ENCODE measurements around the gene HIPK4.
"Not testable (repeated sequence)": the region's sequence is repeated elsewhere in the genome, so short reads cannot be mapped to it uniquely, and the experiment has no call there.

The HIPK4 gene

DNA sequence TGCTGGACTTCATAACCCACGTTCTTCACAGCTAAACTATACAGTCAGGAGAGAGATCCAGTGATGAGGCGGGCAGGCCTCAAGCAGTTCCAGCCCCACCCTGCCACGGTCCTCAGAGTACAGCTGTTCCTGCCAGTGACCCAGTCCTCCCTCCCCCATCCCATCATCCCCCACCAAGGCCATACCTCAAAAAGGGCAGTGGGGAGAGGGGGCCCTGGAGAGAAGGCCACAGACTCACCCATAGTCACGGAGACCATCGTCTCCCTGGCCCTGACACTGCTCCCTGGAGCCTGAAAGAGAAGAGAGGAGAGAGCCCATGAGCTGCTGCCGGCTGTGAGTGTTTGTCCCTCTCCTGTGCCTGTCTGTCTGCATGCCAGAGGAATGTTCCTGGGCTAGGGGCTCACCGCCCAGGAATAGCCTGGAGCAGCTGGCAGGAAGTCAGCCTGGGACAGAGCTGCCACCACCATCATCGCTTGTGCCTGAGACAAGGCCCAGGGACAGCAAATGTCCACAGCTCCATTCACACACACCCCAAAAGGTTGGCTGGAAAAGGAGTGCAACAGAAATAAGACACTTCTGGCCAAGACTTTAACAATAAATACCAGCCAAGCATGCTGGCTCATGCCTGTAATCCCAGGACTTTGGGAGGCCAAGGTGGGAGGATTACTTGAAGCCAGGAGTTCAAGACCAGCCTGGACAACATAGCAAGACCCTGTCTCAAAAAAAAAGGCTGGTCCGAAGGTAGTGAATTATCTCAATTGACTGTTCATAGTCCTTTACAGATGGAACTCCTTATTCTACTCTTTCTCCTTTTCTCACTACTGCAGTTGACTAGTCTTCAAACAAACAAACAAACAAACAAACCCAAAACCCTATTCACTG, 48.1 kb downstream of the HIPK4 start:
- in situ Hi-C loops (cut with MboI; ENCODE audit: low sequenced_read_pairs), result no loop called here

DNA sequence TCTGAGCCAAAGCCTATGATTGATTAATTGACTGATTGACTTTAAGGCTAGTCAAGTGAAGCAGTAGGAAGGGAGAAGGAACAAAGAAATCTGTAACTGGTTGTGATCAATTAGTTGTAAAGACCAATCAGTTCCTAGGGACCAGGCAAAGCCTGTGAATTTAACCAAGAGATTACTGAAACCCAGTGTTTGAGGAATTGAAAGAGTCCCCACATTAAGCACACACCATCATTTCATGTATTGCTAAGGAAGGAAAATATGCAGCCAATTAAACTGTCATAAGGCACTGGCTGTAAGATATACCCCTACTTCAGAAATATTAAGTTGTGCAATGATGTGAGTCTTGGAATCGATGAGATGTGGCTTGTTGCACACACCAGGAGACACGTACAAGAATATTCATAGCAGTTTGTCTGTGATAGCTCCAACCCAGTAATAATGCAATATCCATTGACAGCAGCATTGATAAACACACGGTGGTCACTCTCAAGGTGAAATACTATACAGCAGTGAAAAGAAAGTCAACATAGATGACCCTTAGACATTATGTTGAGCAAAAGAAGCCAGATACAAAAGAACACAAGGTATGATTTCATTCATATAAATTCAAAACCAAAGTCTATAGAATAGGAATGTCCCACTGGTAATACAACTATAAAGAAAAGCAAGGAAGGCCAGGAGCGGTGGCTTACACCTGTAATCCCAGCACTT, 50.8 kb downstream of the HIPK4 start:
- in situ Hi-C loops (cut with MboI; ENCODE audit: low sequenced_read_pairs), result no loop called here

DNA sequence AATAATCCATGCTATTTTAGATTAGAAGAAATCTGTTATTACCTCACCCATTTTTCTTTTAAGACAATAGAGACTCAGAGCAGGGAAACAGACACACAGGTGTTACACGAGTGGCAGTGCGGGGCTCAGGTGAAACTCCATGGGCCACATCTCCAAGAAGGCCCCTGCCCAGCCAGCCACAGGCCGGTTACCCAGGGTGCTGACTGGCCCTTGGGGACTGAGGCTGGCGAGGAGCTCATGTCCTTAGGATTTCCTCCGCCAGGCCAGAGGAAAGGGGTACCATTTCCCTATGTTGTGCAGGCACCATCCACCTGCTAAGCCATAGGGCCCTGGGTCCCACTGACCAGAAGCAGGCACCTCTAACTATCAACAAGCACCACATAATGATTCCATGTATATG, 52.4 kb downstream of the HIPK4 start:
- in situ Hi-C loops (cut with MboI; ENCODE audit: low sequenced_read_pairs), result no loop called here

DNA sequence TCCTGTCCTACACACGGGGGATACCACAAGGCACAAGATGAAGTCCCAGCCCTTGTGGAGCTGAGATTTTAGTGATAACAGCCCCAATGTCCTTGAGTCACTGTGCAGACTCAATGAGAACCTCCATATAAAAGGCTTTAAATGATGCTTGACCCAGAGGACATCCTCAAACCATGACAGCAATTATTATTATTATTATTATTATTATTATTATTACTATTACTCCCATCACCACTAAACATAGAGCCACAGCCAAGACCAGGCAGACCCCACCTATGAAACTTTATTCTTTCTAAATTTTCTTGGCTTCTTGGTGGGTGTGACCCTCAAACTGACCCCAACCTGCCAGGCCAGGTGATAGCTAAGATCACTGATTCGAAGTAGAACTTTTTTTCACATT, 52.9 kb downstream of the HIPK4 start:
- in situ Hi-C loops (cut with MboI; ENCODE audit: low sequenced_read_pairs), result no loop called here

DNA sequence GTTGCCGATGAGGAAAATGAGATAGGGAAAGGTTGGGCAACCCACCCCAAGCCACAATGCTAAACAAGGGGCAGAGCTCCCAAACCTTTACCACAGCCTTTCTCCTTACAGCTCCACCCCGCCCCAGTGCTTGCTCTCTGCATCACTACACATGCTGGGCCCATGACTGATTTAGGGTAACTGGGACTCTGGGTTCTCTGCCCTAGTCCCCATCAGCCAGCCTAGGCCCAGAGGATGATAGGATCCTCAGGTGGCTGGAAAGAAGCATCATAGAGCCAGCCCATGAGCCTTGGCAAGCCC, 53.4 kb downstream of the HIPK4 start:
- in situ Hi-C loops (cut with MboI; ENCODE audit: low sequenced_read_pairs), result no loop called here

DNA sequence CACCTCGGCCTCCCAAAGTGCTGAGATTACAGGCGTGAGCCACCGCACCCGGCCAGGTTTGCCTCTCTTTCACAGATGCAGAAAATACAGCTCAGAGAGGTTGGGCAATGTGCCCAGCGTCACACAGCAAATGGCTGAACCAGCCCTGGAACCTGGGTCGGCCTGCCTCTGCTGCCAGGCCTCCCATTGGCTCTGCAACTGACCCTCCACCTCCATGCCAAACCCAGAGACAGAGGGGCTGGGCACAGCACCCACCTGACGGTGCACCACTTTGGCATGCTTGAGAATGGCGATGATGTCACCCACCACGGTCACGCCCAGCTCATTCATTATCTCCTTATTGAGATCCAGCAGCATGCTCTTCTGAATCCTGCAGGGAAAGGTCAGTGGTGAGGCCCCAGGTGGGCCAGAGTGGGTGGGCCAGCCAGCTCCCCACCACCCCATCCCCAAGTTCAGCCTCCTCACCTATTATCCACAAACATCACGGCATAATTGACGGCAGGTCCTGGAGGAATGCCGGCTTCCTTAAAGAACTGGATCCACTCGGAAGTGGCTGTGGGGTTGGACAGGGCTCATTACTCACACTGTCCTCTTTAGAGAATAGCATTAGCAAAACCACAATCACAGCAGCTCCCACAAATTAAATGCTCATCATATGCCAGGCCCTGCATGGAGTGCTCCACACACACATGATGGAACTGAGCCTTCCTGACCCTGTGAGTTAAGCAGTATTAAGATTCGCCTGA, 54.0 kb downstream of the HIPK4 start:
- in situ Hi-C loops (cut with MboI; ENCODE audit: low sequenced_read_pairs), result no loop called here

DNA sequence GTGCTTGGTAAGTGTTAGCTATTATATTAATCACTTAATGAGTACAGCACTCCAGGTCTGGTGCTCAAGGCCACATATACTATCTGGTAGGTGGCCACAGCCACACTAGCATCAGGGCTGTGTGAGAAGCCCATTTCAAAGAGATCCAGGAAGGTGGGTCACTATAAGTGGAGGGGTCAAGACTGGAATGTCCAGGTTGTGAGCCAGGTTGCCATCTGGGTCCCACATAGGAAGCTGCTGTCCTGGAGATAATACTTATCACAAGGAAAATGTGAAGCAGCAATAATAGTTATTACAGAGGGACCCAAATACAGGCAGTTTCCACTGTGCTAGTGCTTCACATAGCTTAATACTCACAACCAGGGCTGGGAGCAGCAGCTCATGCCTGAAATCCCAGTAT, 54.9 kb downstream of the HIPK4 start:
- in situ Hi-C loops (cut with MboI; ENCODE audit: low sequenced_read_pairs), result no loop called here

DNA sequence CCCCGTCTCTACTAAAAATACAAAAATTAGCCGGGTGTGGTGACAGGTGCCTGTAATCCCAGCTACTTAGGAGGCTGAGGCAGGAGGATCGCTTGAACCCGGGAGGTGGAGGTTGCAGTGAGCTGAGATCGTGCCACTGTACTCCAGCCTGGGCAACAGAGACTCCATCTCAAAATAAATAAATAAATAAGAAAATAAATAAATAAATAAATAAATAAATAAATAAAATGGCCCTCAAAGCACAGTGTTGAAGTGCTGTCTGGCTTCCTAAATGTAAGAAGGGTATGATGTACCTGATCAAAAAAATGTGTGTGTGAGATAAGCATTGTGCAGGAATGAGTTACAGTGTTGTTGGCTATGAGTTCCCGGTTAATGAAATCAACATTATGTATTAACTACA, 56.9 kb downstream of the HIPK4 start:
- in situ Hi-C loops (cut with MboI; ENCODE audit: low sequenced_read_pairs), result not testable (repeated sequence)

DNA sequence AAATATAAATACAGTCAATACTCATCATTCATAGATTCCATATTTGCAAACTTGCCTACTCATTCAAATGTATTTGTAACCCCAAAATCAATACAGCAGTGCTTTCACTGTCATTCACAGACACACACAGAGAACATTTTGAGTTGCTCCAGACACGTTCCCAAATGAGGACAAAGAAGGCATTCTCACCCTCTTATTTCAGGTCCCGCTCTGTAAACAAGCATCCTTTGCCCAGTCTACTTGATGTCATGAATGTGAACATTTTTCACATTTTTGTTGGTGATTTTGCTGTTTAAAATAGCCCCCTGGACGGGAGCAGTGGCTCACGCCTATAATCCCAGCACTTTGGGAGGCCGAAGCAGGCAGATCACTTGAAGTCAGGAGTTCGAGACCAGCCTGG, 57.3 kb downstream of the HIPK4 start:
- in situ Hi-C loops (cut with MboI; ENCODE audit: low sequenced_read_pairs), result no loop called here

DNA sequence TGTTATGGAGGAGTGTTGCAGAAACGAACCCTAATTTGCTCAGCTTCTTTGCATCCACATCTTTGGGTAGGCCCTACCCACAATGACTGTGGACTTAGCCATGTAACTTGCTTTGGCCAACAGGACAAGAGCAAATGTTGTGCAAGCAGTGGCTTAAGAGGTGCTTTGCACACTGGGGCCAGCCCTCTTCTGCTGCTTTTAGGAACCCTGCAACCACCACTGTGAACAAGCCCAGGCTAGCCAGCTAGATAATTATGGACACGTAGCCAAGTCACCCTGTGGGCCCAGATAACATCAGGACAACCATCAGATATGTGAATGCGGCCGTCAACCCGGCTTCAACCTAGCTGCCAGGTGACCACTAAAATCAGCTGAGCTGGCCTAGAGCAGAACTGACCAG, 58.9 kb downstream of the HIPK4 start:
- in situ Hi-C loops (cut with MboI; ENCODE audit: low sequenced_read_pairs), result no loop called here

Data from HL-60/S4 treated with retinoic acid at 250 ng/mL for 4 days and 3 days (cell line).